GM21825 (cell line): ENCODE results near the gene SCFD1.
"Not testable (repeated sequence)": the region's sequence is repeated elsewhere in the genome, so short reads cannot be mapped to it uniquely, and the experiment has no call there.

ENCODE experiments used
- ATAC-seq: cut with Tn5 transposase; IDR thresholded peaks from one replicate; pipeline ENCODE4 v1.9.1; 2021; ENCODE audit warnings: mild to moderate bottlenecking, moderate library complexity; ENCODE audit not compliant: unreplicated experiment

Gene SCFD1

GRCh38 chr14:30621940-30622830 lies at the start of gene SCFD1:
SCFD1 (plus strand) TSS chr14:30622319; CDS start chr14:30622339, 20 bp downstream.
- peak; percentile 95 for ATAC-seq

- ATAC-seq, result no peak
Measured at GRCh38 chr14:30572771-30573170, 49.3 kb upstream of the SCFD1 start.

- ATAC-seq, result no peak
Measured at GRCh38 chr14:30573226-30573814, 48.8 kb upstream of the SCFD1 start.

- ATAC-seq, result no peak
Measured at GRCh38 chr14:30573966-30574365, 48.2 kb upstream of the SCFD1 start.

- not testable (repeated sequence) for ATAC-seq
Measured at GRCh38 chr14:30574777-30575176, 47.3 kb upstream of the SCFD1 start.

GRCh38 chr14:30576333-30576732 lies 45.8 kb upstream of the SCFD1 start:
- ATAC-seq, result not testable (repeated sequence)

- no peak for ATAC-seq
Measured at GRCh38 chr14:30580616-30581282, 41.4 kb upstream of the SCFD1 start.

GRCh38 chr14:30581283-30581625 lies 40.9 kb upstream of the SCFD1 start:
- ATAC-seq, result no peak

- no peak for ATAC-seq
Measured at GRCh38 chr14:30582376-30582775, 39.7 kb upstream of the SCFD1 start.

- ATAC-seq, result no peak
Measured at GRCh38 chr14:30584058-30584630, 38.0 kb upstream of the SCFD1 start.

GRCh38 chr14:30585204-30585603 lies 36.9 kb upstream of the SCFD1 start:
- ATAC-seq, result no peak

- no peak for ATAC-seq
Measured at GRCh38 chr14:30587141-30587540, 35.0 kb upstream of the SCFD1 start.

- no peak for ATAC-seq
Measured at GRCh38 chr14:30588873-30589272, 33.2 kb upstream of the SCFD1 start.

- ATAC-seq, result no peak
Measured at GRCh38 chr14:30596935-30597334, 25.2 kb upstream of the SCFD1 start.

GRCh38 chr14:30597504-30597903 lies 24.6 kb upstream of the SCFD1 start:
- ATAC-seq, result no peak

GRCh38 chr14:30600922-30601918 lies 20.9 kb upstream of the SCFD1 start:
- no peak for ATAC-seq

- ATAC-seq, result no peak
Measured at GRCh38 chr14:30603402-30603801, 18.7 kb upstream of the SCFD1 start.

GRCh38 chr14:30604696-30605095 lies 17.4 kb upstream of the SCFD1 start:
- ATAC-seq, result not testable (repeated sequence)

GRCh38 chr14:30607156-30607780 lies 14.9 kb upstream of the SCFD1 start:
- ATAC-seq, result no peak

GRCh38 chr14:30608533-30609006 lies 13.5 kb upstream of the SCFD1 start:
- ATAC-seq, result no peak
